ENCODE data around the gene BTF3. TPM values are rescaled to one million over a fixed set of nuclear protein-coding genes. Genes with fewer than 3 reads are reported as not detected.

The BTF3 gene
- total RNA-seq, 1 donor from 2014 or later, result 866 TPM

DNA sequence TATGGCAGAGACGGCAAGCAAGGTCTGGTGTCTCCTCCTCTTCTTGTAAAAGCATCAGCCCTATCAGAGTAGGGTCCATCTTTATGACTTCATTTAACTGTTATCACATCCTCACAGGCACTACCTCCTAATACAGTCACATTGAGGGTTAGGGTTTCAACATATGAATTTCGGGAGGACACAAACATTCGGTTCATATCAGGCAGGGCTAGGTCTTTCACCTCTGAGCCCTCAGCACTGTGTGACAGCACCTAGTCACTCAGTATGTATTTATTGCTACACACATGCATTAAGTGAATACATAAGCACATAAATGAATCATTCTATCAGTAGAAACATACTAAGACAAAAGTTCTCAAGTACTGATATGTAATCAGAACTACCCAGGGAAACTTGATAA, 9.4 kb upstream of the BTF3 start:
- H3K9me3 Mint-ChIP-seq (ENCODE audit: unreplicated experiment), result no peaks in the 10 kb centered on the region
- TF ChIP-seq, protein P1, sequence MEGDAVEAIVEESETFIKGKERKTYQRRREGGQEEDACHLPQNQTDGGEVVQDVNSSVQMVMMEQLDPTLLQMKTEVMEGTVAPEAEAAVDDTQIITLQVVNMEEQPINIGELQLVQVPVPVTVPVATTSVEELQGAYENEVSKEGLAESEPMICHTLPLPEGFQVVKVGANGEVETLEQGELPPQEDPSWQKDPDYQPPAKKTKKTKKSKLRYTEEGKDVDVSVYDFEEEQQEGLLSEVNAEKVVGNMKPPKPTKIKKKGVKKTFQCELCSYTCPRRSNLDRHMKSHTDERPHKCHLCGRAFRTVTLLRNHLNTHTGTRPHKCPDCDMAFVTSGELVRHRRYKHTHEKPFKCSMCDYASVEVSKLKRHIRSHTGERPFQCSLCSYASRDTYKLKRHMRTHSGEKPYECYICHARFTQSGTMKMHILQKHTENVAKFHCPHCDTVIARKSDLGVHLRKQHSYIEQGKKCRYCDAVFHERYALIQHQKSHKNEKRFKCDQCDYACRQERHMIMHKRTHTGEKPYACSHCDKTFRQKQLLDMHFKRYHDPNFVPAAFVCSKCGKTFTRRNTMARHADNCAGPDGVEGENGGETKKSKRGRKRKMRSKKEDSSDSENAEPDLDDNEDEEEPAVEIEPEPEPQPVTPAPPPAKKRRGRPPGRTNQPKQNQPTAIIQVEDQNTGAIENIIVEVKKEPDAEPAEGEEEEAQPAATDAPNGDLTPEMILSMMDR (IDR thresholded peaks at IDR 0.05; ENCODE audit: unreplicated experiment), result no peak
- peaks cover 1% of the 10 kb centered on the region for H3K27me3 Mint-ChIP-seq (ENCODE audit: unreplicated experiment)
- H3K4me1 Mint-ChIP-seq (ENCODE audit: unreplicated experiment), result no peaks in the 10 kb centered on the region
- H3K4me3 Mint-ChIP-seq (ENCODE audit: unreplicated experiment), result no peak overlapping the region
- DNase-seq (ENCODE audit: low spot score), result no peak
- no peak overlapping the region for H3K27ac Mint-ChIP-seq (ENCODE audit: unreplicated experiment)
- no peaks in the 10 kb centered on the region for H3K36me3 Mint-ChIP-seq (ENCODE audit: low read depth, unreplicated experiment)

DNA sequence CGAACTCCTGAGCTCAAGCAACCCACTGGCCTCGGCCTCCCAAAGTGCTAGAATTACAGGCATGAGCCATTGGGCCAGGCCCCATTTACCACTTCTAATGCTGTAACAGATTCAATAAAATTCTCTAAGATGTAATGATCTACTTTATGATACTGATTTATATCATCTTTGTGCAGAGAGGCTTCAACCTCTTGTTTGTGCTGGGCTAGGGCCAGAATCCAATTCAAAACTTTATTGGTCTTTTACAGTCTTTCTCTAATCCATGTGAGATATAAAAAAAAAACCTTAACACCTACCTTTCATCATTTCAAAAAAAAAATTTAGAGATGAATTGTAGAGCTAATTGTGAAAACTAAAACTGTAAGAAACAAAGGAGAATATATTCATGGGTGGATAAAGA, 8.2 kb upstream of the BTF3 start:
- Mint-ChIP-seq H3K36me3 (ENCODE audit: low read depth, unreplicated experiment) (no peaks in the 10 kb centered on the region), H3K4me1 (ENCODE audit: unreplicated experiment) (peaks cover 7% of the 10 kb centered on the region), H3K27me3 (ENCODE audit: unreplicated experiment) (peaks cover 1% of the 10 kb centered on the region), H3K4me3 (ENCODE audit: unreplicated experiment) (no peak overlapping the region), H3K9me3 (ENCODE audit: unreplicated experiment) (no peaks in the 10 kb centered on the region), H3K27ac (ENCODE audit: unreplicated experiment) (no peak overlapping the region)
- TF ChIP-seq, protein P1 (IDR thresholded peaks at IDR 0.05; ENCODE audit: unreplicated experiment), result no peak
- no peak for DNase-seq (ENCODE audit: low spot score)

DNA sequence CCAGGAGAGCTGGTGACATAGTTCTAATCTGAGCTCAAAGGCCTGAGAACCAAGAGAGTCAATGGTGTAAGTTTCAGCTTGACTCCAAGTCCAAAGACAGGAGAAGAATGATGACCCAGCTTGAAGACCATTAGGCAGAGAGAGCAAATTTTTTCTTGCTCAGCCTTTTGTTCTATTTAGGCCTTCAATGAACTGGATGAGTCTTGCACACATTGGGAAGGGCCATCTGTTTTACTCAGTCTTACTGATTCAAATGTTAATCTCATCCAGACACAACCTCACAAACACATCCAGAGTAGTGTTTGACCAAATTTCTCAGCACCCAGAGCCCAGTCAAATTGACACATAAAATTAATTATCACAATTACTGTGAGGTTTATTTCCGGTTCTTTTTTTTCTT, 7.1 kb upstream of the BTF3 start:
- no peak for DNase-seq (ENCODE audit: low spot score)
- H3K4me1 Mint-ChIP-seq (ENCODE audit: unreplicated experiment), result peaks cover 7% of the 10 kb centered on the region
- H3K4me3 Mint-ChIP-seq (ENCODE audit: unreplicated experiment), result no peak overlapping the region
- no peaks in the 10 kb centered on the region for H3K36me3 Mint-ChIP-seq (ENCODE audit: low read depth, unreplicated experiment)
- TF ChIP-seq, protein P1 (IDR thresholded peaks at IDR 0.05; ENCODE audit: unreplicated experiment), result no peak
- peaks cover under 1% of the 10 kb centered on the region for H3K27me3 Mint-ChIP-seq (ENCODE audit: unreplicated experiment)
- no peaks in the 10 kb centered on the region for H3K9me3 Mint-ChIP-seq (ENCODE audit: unreplicated experiment)
- no peak overlapping the region for H3K27ac Mint-ChIP-seq (ENCODE audit: unreplicated experiment)

DNA sequence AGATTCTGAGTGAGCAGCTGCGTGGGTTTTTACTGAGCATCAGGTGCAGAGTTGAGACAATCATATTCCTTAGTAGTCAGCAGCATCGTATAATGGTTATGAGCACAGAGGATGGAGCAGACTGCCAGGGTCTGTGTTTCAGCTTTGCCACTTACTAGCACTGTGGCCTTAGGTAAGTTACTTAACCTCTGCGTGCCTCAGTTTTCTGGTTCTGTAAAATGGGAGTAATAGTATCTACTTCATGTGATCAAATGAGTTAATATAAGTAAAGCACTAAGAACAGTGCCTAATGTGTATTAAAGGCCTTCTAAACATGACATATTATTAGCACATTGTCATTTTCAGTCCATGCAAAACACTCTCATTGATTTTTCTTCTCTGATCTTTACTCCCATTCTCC, 4.8 kb upstream of the BTF3 start:
- H3K36me3 Mint-ChIP-seq (ENCODE audit: low read depth, unreplicated experiment), result no peaks in the 10 kb centered on the region
- no peaks in the 10 kb centered on the region for H3K27me3 Mint-ChIP-seq (ENCODE audit: unreplicated experiment)
- peaks cover 10% of the 10 kb centered on the region for H3K4me1 Mint-ChIP-seq (ENCODE audit: unreplicated experiment)
- TF ChIP-seq, protein P1 (IDR thresholded peaks at IDR 0.05; ENCODE audit: unreplicated experiment), result no peak
- DNase-seq (ENCODE audit: low spot score), result no peak
- H3K4me3 Mint-ChIP-seq (ENCODE audit: unreplicated experiment), result no peak overlapping the region
- no peak overlapping the region for H3K27ac Mint-ChIP-seq (ENCODE audit: unreplicated experiment)
- no peaks in the 10 kb centered on the region for H3K9me3 Mint-ChIP-seq (ENCODE audit: unreplicated experiment)

DNA sequence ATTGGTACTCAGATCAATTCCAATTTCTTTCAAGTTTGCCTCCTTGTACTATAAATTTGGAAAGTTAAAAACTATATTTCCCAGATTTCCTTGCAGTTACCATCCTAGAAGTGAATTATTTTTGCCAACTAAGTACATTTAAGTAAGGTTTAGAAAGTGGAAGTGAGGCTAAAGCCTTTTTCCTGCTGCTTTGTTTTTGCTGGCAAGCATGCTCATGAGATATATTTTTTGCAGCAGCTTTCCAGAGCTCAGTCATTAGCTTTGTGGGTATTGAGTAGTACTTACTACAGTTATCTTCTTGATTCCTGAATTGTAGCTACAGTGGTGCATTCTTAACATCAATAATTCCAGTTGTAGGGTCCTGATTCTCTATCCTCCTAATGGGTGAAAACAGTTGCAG, 3.5 kb upstream of the BTF3 start:
- TF ChIP-seq, protein P1 (IDR thresholded peaks at IDR 0.05; ENCODE audit: unreplicated experiment), result no peak
- peaks cover 20% of the 10 kb centered on the region for H3K4me1 Mint-ChIP-seq (ENCODE audit: unreplicated experiment)
- no peak for DNase-seq (ENCODE audit: low spot score)
- H3K27me3 Mint-ChIP-seq (ENCODE audit: unreplicated experiment), result peaks cover 2% of the 10 kb centered on the region
- no peak overlapping the region for H3K27ac Mint-ChIP-seq (ENCODE audit: unreplicated experiment)
- H3K9me3 Mint-ChIP-seq (ENCODE audit: unreplicated experiment), result no peaks in the 10 kb centered on the region
- H3K4me3 Mint-ChIP-seq (ENCODE audit: unreplicated experiment), result no peak overlapping the region
- H3K36me3 Mint-ChIP-seq (ENCODE audit: low read depth, unreplicated experiment), result peaks cover 8% of the 10 kb centered on the region

Measured in endothelial cell (in vitro differentiated cells).